GM23248 (cell line): ENCODE data around the gene MPP1. TPM values are rescaled to one million over a fixed set of nuclear protein-coding genes. Genes with fewer than 3 reads are reported as not detected.

Experiments used
- DNase-seq: peaks from one replicate; pipeline ENCODE4 v3.0.0-alpha.2; 2015
- H2AFZ ChIP-seq: fragments of 200-600 bp; sonication (generic); 2 replicates; pipeline ENCODE4 v1.6.1; 2016; ENCODE audit warnings: antibody characterized with exemption
- H3F3A ChIP-seq: fragments of 200-600 bp; sonication (generic); 2 replicates; pipeline ENCODE4 v1.6.1; 2016; ENCODE audit warnings: mild to moderate bottlenecking, antibody characterized with exemption, mixed run types; ENCODE audit not compliant: insufficient read depth
- H3K27ac ChIP-seq: fragments of 200-600 bp; sonication (generic); 2 replicates; pipeline ENCODE4 v1.5.1; 2016; ENCODE audit warnings: mild to moderate bottlenecking
- H3K27me3 ChIP-seq: fragments of 200-600 bp; sonication (generic); replicated peaks from 2 replicates; pipeline ENCODE4 v1.6.1; 2016; ENCODE audit warnings: mild to moderate bottlenecking; ENCODE audit not compliant: insufficient read depth
- H3K36me3 ChIP-seq: fragments of 200-600 bp; sonication (generic); 2 replicates; pipeline ENCODE4 v1.6.1; 2016; ENCODE audit warnings: low read depth, mild to moderate bottlenecking
- H3K4me1 ChIP-seq: fragments of 200-600 bp; sonication (generic); 2 replicates; pipeline ENCODE4 v1.6.1; 2016; ENCODE audit warnings: mild to moderate bottlenecking; ENCODE audit not compliant: insufficient read depth
- H3K4me2 ChIP-seq: fragments of 200-600 bp; sonication (generic); one replicate; pipeline ENCODE4 v1.6.1; 2016; ENCODE audit warnings: mild to moderate bottlenecking; ENCODE audit not compliant: unreplicated experiment
- H3K4me3 ChIP-seq: fragments of 200-600 bp; sonication (generic); 2 replicates; pipeline ENCODE4 v1.5.1; 2016; ENCODE audit warnings: mild to moderate bottlenecking
- H3K79me2 ChIP-seq: fragments of 200-600 bp; sonication (generic); 2 replicates; pipeline ENCODE4 v1.6.1; 2016; ENCODE audit warnings: mild to moderate bottlenecking; ENCODE audit not compliant: insufficient read depth
- H3K9ac ChIP-seq: fragments of 200-600 bp; sonication (generic); 2 replicates; pipeline ENCODE4 v1.6.1; 2016; ENCODE audit warnings: mild to moderate bottlenecking
- H3K9me2 ChIP-seq: fragments of 200-600 bp; sonication (generic); 2 replicates; pipeline ENCODE4 v1.6.1; 2016; ENCODE audit warnings: mixed run types, mild to moderate bottlenecking, moderate library complexity; ENCODE audit not compliant: insufficient read depth
- H3K9me3 ChIP-seq: fragments of 200-600 bp; sonication (generic); one replicate; pipeline ENCODE4 v1.6.1; 2017; ENCODE audit warnings: low read depth
- H4K20me1 ChIP-seq: fragments of 200-600 bp; sonication (generic); 2 replicates; pipeline ENCODE4 v1.6.0; 2016; ENCODE audit not compliant: insufficient read depth
- EZH2 ChIP-seq: fragments of 200-600 bp; sonication (generic); IDR thresholded peaks from 2 replicates; pipeline ENCODE4 v1.6.1; 2018; ENCODE audit warnings: antibody characterized with exemption, mild to moderate bottlenecking; ENCODE audit not compliant: insufficient read depth, poor library complexity, severe bottlenecking
- EZH2phosphoT487 ChIP-seq: fragments of 200-600 bp; sonication (generic); IDR thresholded peaks from 2 replicates; pipeline ENCODE4 v1.6.1; 2018; ENCODE audit warnings: antibody characterized with exemption, moderate library complexity, mild to moderate bottlenecking, low read depth; ENCODE audit not compliant: insufficient read depth
- WGBS, 2 experiments: methylation state at CpG; one replicate each; pipeline ENCODE4 v1.1.6; 2015 to 2017; ENCODE audit warnings: low lambda C conversion rate in 2 of 2, low coverage in 1 of 2; ENCODE audit errors: missing lambda C conversion rate in 2 of 2; 5-methylcytosine and 5-hydroxymethylcytosine counted together
- in situ Hi-C: fragments of 300-500 bp; cut with MboI; formaldehyde crosslinking; loops from 2 replicates; pipeline ENCODE4 v1.15.0; 2020
- polyA plus RNA-seq: library from polyadenylated mRNA; unstranded; fragments of >200 nt; fragmentation: Nextera tagmentation; extraction: Ambion mirVana; gene quantifications from 2 replicates; pipeline ENCODE4 v1.2.1, GENCODE V29; 2016
- total RNA-seq: library from RNA; depleted of rRNA; stranded (reverse); fragments of >200 nt; shearing (Covaris generic); gene quantifications from 2 replicates; pipeline ENCODE4 v1.2.3, GENCODE V29; 2014

Gene MPP1
- total and polyA plus RNA-seq, 2 experiments from 2014 or later, result 16.6 to 22.7 TPM

DNA sequence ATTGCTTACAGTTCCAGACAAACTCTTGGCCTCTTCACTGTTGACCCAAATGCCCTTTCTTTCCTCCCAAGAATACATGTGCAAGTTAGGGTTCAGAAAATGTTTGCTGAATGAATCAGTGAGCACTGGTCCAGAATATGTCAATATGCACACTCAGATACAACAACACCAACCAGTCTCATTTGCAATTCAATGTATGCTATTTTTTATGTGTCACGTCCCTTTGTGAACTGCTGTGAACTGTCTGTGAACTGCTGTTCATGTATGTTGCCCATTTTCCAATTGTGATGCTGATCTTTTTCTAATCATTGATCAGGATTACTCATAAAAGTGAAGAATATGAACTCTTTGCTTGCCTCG lies 72.2 kb downstream of the MPP1 start:
- Histone ChIP-seq H3K9me2 (no peaks in the 10 kb centered on the region), H3K79me2 (no peaks in the 10 kb centered on the region), H3K27ac (peak overlapping the region; percentile 26; the same call in 1 of the 2 replicates), H3K27me3 (no peaks in the 10 kb centered on the region), H3F3A (peaks cover 56% of the 10 kb centered on the region), H3K9me3 (no peaks in the 10 kb centered on the region), H2AFZ (no peak overlapping the region), H4K20me1 (no peaks in the 10 kb centered on the region), H3K4me1 (peaks cover 78% of the 10 kb centered on the region), H3K4me3 (peak overlapping the region; percentile 33; the same call in 1 of the 2 replicates), H3K9ac (no peak overlapping the region), H3K36me3 (no peaks in the 10 kb centered on the region), H3K4me2 (peak overlapping the region; percentile 70)
- TF ChIP-seq EZH2, result no peak
- no peak for TF ChIP-seq EZH2phosphoT487
- in situ Hi-C loops, result no loop called here
- WGBS, 2 experiments, result 72 to 81% methylated on average over 2 of the region's 2 CpGs
- no peak for DNase-seq

DNA sequence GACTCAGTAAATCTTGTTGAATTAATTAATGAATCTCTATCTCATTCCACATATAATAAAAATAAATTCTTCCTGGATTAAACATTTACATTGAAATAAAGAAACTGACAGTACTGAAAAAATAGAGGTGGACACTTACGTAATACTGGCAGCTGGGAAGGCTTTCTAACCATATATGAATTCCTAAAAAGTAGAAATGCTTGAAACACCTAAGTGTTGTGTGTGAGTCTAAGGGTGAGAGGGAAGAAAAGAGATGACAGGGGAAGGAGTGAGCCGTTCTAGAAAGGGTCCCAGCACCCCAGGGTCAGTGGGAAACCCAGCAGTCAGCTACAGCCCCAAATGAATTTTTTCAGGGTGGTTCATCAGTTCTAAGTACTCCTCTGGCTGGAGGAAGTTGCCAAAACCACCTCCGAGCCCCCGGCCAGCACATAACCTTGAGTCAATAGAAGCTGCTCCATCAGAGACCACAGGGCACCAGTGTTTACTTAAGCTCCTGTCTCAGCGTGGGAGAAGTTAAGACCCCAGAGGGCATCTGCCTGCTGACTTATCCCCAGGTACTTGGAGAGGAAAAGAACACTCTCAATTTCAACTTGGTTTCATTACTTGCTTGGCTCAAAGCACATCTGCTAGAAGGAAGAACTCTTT lies 72.7 kb downstream of the MPP1 start:
- H3K27me3 ChIP-seq, result no peaks in the 10 kb centered on the region
- TF ChIP-seq EZH2, result no peak
- TF ChIP-seq EZH2phosphoT487, result no peak
- no peaks in the 10 kb centered on the region for H3K36me3 ChIP-seq
- peak overlapping the region; percentile 70 for H3K4me2 ChIP-seq
- in situ Hi-C loops, result no loop called here
- H3K4me3 ChIP-seq, result peak overlapping the region; percentile 33; the same call in 1 of the 2 replicates
- no peak overlapping the region for H2AFZ ChIP-seq
- H3K27ac ChIP-seq, result peak overlapping the region; percentile 26; the same call in 1 of the 2 replicates
- H3K9ac ChIP-seq, result no peak overlapping the region
- no peaks in the 10 kb centered on the region for H4K20me1 ChIP-seq
- H3K79me2 ChIP-seq, result no peaks in the 10 kb centered on the region
- H3K4me1 ChIP-seq, result peaks cover 77% of the 10 kb centered on the region
- DNase-seq, result peak; percentile 64
- H3F3A ChIP-seq, result peaks cover 56% of the 10 kb centered on the region
- H3K9me2 ChIP-seq, result no peaks in the 10 kb centered on the region
- H3K9me3 ChIP-seq, result no peaks in the 10 kb centered on the region
- 17 to 20% methylated on average over 5 of the region's 5 CpGs for WGBS, 2 experiments

GRCh38 chrX:154731881-154732280 lies 73.4 kb downstream of the MPP1 start:
- Histone ChIP-seq H3K9ac (no peak overlapping the region), H3K9me3 (no peaks in the 10 kb centered on the region)

GRCh38 chrX:154731184-154731583 lies 74.1 kb downstream of the MPP1 start:
- Histone ChIP-seq H3K4me3 (no peak overlapping the region), H4K20me1 (no peaks in the 10 kb centered on the region), H3K4me2 (no peak overlapping the region), H3K4me1 (peaks cover 77% of the 10 kb centered on the region), H3K9me3 (no peaks in the 10 kb centered on the region), H3K27ac (no peak overlapping the region), H3K36me3 (no peaks in the 10 kb centered on the region), H3K27me3 (no peaks in the 10 kb centered on the region), H3K9ac (no peak overlapping the region), H3K9me2 (no peaks in the 10 kb centered on the region), H3K79me2 (no peaks in the 10 kb centered on the region), H2AFZ (no peak overlapping the region), H3F3A (peaks cover 67% of the 10 kb centered on the region)
- in situ Hi-C loops, result no loop called here
- no peak for DNase-seq
- 96 to 98% methylated on average over 5 of the region's 5 CpGs for WGBS, 2 experiments
- TF ChIP-seq EZH2 (no peak), EZH2phosphoT487 (no peak)

More at GRCh38 chrX:154731881-154732280, 73.4 kb downstream of the MPP1 start:
- H3K27ac ChIP-seq, result no peak overlapping the region
- in situ Hi-C loops, result no loop called here
- 97 to 100% methylated on average over 5 to 7 of the region's 7 CpGs for whole genome bisulfite sequencing, 2 experiments
- H4K20me1 ChIP-seq, result no peaks in the 10 kb centered on the region
- no peak overlapping the region for H2AFZ ChIP-seq
- no peaks in the 10 kb centered on the region for H3K27me3 ChIP-seq
- H3K4me1 ChIP-seq, result peaks cover 82% of the 10 kb centered on the region
- DNase-seq, result peak; percentile 10
- no peak for TF ChIP-seq EZH2phosphoT487
- TF ChIP-seq EZH2, result no peak
- H3K36me3 ChIP-seq, result no peaks in the 10 kb centered on the region
- H3K4me2 ChIP-seq, result no peak overlapping the region
- H3K9me2 ChIP-seq, result no peaks in the 10 kb centered on the region
- H3F3A ChIP-seq, result peaks cover 60% of the 10 kb centered on the region
- no peak overlapping the region for H3K4me3 ChIP-seq
- no peaks in the 10 kb centered on the region for H3K79me2 ChIP-seq
